Glutamatergic neuron (in vitro differentiated cells): ENCODE measurements around the gene NF1. TPM values are rescaled to one million over a fixed set of nuclear protein-coding genes. Genes with fewer than 3 reads are reported as not detected.

Experiments used
- DNase-seq: peaks from one replicate; pipeline ENCODE4 v3.0.0; 2022
- H3K27ac Mint-ChIP-seq: one replicate; pipeline ENCODE4 v1.8.0; 2020; ENCODE audit warnings: mild to moderate bottlenecking, mixed read lengths, inconsistent platforms; ENCODE audit not compliant: unreplicated experiment
- H3K27me3 Mint-ChIP-seq: one replicate; pipeline ENCODE4 v1.8.0; 2020; ENCODE audit warnings: mild to moderate bottlenecking, moderate library complexity, mixed read lengths, inconsistent platforms; ENCODE audit not compliant: unreplicated experiment
- H3K36me3 Mint-ChIP-seq: one replicate; pipeline ENCODE4 v1.8.0; 2020; ENCODE audit warnings: mild to moderate bottlenecking, mixed read lengths, inconsistent platforms; ENCODE audit not compliant: unreplicated experiment
- H3K4me1 Mint-ChIP-seq: one replicate; pipeline ENCODE4 v1.8.0; 2020; ENCODE audit warnings: mild to moderate bottlenecking, low read depth, mixed read lengths, inconsistent platforms; ENCODE audit not compliant: unreplicated experiment
- H3K4me3 Mint-ChIP-seq: one replicate; pipeline ENCODE4 v1.8.0; 2020; ENCODE audit warnings: mild to moderate bottlenecking, mixed read lengths, inconsistent platforms; ENCODE audit not compliant: unreplicated experiment
- H3K9me3 Mint-ChIP-seq: one replicate; pipeline ENCODE4 v1.8.0; 2020; ENCODE audit warnings: mild to moderate bottlenecking, moderate library complexity, mixed read lengths, inconsistent platforms; ENCODE audit not compliant: unreplicated experiment
- total RNA-seq: library from RNA; stranded (reverse); fragmentation: NEBNext Ultra II Directional; extraction: Animal tissue kit (Norgen Biotek cat#: 25700); gene quantifications from one replicate; pipeline ENCODE4 v1.2.1, GENCODE V29; 2021; ENCODE audit not compliant: unreplicated experiment
- TF ChIP-seq, protein P1 (sequence below): fragments of 200-600 bp; sonication (generic); IDR thresholded peaks from one replicate; pipeline ENCODE4 v1.5.0; 2021; ENCODE audit not compliant: partially characterized antibody, unreplicated experiment

NF1 gene
- total RNA-seq, 1 donor from 2014 or later: 87.6 TPM

DNA sequence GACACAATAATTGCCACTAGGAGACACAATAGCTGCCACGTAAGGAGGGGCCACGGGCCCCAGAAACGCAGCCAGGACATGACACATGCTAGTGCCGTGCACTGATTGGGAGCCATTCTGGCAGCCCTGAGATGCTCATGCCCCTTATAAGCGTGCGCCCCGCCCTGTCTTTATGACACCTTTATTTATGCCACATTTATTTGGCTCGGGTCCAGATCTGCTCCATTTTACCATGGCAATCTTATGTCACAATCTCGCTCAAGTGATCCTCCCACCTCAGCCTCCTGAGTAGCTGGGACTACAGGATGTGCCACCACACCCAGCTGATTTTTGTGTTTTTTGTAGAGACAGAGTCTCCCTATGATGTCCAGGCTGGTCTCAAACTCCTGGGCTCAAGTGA is 43.8 kb upstream of the NF1 start:
- Mint-ChIP-seq H3K27ac (no peak overlapping the region), H3K27me3 (peaks cover 4% of the 10 kb centered on the region), H3K36me3 (peaks cover 10% of the 10 kb centered on the region), H3K4me3 (no peak overlapping the region), H3K9me3 (peaks cover 4% of the 10 kb centered on the region), H3K4me1 (no peaks in the 10 kb centered on the region)
- TF ChIP-seq, protein P1, sequence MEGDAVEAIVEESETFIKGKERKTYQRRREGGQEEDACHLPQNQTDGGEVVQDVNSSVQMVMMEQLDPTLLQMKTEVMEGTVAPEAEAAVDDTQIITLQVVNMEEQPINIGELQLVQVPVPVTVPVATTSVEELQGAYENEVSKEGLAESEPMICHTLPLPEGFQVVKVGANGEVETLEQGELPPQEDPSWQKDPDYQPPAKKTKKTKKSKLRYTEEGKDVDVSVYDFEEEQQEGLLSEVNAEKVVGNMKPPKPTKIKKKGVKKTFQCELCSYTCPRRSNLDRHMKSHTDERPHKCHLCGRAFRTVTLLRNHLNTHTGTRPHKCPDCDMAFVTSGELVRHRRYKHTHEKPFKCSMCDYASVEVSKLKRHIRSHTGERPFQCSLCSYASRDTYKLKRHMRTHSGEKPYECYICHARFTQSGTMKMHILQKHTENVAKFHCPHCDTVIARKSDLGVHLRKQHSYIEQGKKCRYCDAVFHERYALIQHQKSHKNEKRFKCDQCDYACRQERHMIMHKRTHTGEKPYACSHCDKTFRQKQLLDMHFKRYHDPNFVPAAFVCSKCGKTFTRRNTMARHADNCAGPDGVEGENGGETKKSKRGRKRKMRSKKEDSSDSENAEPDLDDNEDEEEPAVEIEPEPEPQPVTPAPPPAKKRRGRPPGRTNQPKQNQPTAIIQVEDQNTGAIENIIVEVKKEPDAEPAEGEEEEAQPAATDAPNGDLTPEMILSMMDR: no peak
- no peak for DNase-seq

DNA sequence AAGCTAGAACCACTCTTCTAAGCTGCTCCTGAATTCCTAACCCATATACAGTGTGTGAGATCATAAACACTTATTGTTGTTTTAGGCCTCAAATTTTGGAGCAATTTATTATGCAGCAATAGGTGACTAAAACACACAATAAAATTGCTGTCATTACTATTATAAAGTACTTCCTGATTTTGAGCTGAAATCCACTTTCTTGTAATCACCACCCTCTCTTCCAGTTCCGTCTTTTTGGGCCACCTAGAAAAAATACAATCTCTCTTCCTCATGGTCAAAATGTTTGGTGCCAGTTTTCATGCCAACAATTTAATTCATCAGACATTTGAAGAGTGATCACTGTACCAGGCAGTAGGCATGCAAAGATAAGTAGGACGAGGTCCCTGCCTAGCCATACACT is 43.3 kb upstream of the NF1 start:
- H3K36me3 Mint-ChIP-seq: peaks cover 10% of the 10 kb centered on the region
- H3K27ac Mint-ChIP-seq: no peak overlapping the region
- TF ChIP-seq, protein P1: no peak
- H3K27me3 Mint-ChIP-seq: peaks cover 4% of the 10 kb centered on the region
- no peak overlapping the region for H3K4me3 Mint-ChIP-seq
- no peak for DNase-seq
- peaks cover 4% of the 10 kb centered on the region for H3K9me3 Mint-ChIP-seq
- H3K4me1 Mint-ChIP-seq: no peaks in the 10 kb centered on the region

DNA sequence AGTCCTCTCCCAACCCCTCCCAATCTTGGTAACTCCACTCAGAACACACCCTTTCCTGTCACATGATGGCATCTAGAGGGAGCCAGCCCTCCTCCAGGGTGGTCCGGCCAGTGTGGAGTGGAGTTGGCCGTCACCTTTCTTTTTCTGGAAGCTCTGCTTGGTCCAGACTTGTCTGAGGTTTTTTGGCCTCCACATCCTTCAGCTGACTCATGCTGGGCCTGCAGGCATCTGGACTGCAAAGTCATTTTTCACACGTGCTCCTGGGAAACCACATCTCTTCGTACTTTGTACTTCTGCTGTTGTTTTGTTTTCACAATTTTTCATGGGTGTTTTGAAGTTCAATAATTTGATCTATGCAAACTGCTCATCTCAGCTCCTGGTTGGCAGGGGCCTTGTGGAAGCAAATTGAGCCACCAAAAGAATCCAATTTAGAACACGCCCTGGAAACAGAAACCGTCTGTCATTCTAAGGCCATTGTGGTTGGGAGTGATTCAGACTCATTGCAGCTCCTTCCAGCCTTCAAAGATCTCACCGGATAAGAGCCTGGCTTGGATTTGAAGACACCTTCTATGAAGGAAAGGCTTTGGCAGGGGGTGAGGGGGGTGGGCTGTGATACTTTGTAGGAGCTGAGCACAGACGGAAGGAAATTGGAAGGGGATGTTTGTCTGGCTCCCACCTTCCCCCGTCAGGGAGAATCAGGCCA is 42.4 kb upstream of the NF1 start:
- Mint-ChIP-seq H3K4me3 (no peak overlapping the region), H3K4me1 (no peaks in the 10 kb centered on the region), H3K27ac (no peak overlapping the region), H3K9me3 (peaks cover 4% of the 10 kb centered on the region), H3K36me3 (peaks cover 10% of the 10 kb centered on the region), H3K27me3 (peaks cover 4% of the 10 kb centered on the region)
- TF ChIP-seq, protein P1: no peak
- no peak for DNase-seq

DNA sequence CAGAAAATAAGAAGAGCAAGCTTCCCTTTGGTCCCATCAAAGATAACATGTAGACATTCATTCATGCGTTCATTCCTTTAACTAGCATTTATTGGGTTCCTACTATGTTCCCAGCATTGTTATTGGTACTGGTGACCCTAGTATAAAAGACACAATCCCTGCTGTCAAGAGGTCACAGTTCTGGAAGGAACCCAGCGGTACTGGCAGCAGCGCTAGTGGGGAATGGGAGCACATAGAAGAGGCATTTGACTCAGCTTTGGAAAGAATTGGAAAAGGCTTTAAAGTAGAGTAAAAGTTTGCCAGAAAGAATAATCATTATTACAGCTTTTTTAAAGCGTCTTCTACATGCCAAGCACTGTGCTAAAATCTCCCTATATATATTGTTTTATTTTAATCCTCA is 41.7 kb upstream of the NF1 start:
- DNase-seq: no peak
- H3K36me3 Mint-ChIP-seq: peaks cover 10% of the 10 kb centered on the region
- H3K9me3 Mint-ChIP-seq: peaks cover 4% of the 10 kb centered on the region
- H3K27ac Mint-ChIP-seq: no peak overlapping the region
- TF ChIP-seq, protein P1: no peak
- H3K4me1 Mint-ChIP-seq: no peaks in the 10 kb centered on the region
- peaks cover 4% of the 10 kb centered on the region for H3K27me3 Mint-ChIP-seq
- H3K4me3 Mint-ChIP-seq: no peak overlapping the region

DNA sequence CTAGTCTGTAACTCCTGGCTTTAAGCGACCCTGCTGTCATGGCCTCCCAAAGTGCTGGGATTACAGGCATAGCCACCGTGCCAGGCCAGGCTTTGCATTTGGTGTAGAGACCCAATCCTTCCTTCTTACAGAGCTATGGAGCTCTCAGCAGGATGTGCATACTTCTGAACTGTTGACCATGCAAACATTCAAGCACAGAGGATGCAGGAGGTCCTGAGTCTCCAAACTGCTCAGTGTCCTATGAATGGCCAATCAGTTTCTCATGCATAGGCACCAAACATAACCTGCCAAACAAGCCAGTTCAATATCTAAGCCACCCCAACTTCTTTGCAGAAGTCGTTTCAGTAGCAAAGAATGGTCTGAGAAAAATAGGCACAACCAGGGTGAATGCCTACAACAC is 40.0 kb upstream of the NF1 start:
- H3K9me3 Mint-ChIP-seq: peaks cover 2% of the 10 kb centered on the region
- no peaks in the 10 kb centered on the region for H3K4me1 Mint-ChIP-seq
- no peak overlapping the region for H3K27ac Mint-ChIP-seq
- H3K27me3 Mint-ChIP-seq: no peaks in the 10 kb centered on the region
- H3K36me3 Mint-ChIP-seq: peaks cover 7% of the 10 kb centered on the region
- TF ChIP-seq, protein P1: no peak
- no peak overlapping the region for H3K4me3 Mint-ChIP-seq
- DNase-seq: no peak
